ENCODE data around the gene HSD3B2.

HSD3B2 gene

DNA sequence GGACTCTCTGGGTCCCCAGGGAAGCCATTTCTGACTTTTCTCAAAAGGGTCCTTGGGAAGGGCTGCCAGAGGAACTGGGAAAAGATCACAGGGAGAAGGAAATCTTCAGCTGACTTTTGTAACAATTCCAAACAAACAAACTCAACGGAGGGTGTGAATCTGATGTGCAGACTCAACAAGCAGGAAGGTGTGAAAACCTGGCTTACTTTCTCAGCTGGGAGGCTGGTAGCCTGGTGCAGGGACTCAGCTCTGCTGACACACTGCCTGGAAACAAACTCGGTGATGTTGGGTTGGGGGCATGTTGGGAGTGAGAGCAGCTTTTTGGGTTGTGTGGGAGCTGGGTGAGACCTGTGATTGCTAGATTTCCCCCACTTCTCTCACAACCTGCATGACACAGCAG lies 10.2 kb upstream of the HSD3B2 start:
- DNase-seq, result no peak

GRCh38 chr1:119409731-119410130 lies 5.2 kb upstream of the HSD3B2 start:
- DNase-seq, result no peak

GRCh38 chr1:119410961-119411360 lies 4.0 kb upstream of the HSD3B2 start:
- DNase-seq, result no peak

DNA sequence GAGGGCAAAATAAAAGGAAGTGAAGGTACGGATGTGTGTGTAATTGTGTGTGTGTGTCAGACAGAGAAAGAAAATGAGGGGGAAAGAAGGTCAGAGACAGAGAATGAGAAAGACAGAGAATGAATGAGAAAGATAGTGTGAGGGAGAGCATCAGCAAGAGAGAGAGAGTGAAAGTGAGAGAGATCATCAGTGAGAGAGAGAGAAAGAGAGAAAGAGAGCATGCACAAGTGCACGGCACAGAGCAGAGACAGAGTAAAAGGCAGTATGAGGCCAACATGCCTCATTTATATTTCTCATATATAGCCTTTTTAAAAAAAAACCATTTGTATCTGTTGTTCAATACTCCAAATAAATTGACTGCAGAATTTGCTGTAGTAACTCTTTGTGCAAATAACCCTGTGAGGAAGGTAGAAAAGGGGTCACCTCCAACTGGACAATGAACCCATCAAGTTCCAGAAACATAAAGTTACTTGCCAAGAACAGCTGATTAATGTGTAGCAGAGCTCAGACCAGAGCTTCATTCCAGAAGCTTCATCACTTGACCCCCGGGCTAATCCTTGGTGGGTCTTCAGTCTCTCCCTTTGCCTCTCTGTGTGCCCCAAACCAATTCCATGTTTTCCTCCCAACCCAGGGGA lies 1.2 kb downstream of the HSD3B2 start:
- DNase-seq, result no peak

DNA sequence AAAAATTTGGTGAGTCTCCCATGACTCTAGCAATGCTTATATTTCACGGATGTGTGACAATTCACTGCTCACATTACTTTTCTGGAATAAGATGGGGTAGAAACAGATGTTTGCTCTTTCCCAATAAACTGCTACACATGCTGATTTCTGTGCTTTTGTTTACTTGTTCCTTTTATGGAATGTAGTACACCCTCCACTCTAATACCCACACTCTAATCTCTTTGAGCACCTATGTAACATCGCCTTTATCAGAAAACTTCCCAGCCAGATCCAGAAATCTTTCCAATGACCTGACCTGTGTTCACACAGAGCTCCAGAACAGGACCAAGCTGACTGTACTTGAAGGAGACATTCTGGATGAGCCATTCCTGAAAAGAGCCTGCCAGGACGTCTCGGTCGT lies 4.2 kb downstream of the HSD3B2 start:
- DNase-seq, result no peak

DNA sequence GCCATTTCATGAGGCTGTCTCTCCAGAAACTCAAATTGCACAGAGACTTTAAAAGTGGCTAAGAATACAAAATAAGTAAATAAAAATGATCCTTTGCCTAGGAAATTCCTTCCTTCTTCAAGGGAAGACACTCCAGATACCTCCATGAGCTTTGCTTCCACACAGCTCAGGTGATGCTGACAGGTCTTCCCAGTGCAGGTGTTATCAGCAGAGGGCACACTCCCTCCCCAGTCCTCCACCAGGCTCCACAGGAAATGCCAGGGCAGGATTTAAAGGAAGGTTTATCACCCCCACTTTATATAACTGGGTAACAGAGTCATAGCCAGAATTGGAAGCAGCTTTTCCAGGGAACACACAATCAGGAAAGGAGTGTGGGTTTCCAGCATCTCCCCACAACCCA lies 5.7 kb downstream of the HSD3B2 start:
- DNase-seq, result no peak

DNA sequence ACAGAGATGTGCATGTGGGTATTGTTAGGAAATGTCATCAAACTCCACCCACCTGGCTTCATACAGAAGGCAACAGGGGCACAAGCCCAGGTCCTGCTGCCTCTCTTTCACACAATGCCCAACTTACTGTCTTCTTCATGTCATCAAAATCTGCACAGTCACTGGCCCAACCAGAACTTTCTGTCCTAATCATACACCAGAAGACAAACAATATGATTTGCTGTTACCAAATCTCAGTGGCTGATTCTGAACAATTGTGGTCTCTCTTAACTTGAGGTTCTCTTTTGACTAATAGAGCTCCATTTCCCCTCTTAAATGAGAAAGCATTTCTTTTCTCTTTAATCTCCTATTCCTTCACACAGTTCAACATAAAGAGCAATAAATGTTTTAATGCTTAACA lies 7.7 kb downstream of the HSD3B2 start:
- DNase-seq, result no peak

- DNase-seq, result no peak
Observed at GRCh38 chr1:119428991-119429390, 14.0 kb downstream of the HSD3B2 start.

DNA sequence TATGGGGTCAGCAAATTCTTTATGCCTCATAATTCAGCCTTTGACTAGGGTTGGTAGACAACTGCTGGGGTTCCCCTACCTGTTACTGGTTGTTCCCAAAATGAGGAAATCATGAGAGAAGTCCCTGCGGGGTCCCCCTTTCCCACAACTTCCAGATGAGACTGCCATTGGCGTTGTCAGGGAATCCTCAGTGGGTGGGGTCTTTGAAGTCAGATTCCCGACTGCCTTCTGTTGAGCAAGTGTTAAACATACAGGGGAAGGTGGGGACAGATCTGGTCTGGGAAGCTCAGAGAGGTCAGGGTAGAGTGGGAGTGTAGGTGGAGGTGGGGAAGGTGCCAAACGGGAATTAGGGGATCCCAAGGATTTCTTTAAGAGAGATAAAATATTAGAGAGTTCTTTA lies 14.7 kb downstream of the HSD3B2 start:
- DNase-seq, result no peak

GRCh38 chr1:119430486-119430885 lies 15.5 kb downstream of the HSD3B2 start:
- no peak for DNase-seq

DNA sequence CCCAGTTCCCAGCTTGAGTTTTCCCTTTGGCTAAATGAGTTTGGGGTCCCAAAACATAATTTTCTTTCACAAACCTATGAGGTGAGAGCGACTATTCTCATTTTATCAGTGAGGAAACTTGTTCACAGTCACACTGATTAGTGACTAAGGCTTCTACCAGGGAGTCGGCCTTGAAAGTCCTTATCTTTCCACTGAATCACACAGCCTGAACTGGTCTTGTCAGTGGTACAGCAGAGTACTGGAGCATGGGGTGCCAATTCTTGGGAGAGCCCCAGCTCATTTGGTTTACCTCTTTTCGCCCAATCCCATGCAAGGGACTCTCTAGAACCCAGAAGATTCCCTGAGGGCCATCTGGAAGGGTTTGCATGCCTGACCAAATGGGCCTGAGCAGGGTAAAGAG lies 16.9 kb downstream of the HSD3B2 start:
- no peak for DNase-seq

GRCh38 chr1:119435052-119435451 lies 20.1 kb downstream of the HSD3B2 start:
- DNase-seq, result no peak

- DNase-seq, result no peak
Observed at GRCh38 chr1:119438761-119439160, 23.8 kb downstream of the HSD3B2 start.

DNA sequence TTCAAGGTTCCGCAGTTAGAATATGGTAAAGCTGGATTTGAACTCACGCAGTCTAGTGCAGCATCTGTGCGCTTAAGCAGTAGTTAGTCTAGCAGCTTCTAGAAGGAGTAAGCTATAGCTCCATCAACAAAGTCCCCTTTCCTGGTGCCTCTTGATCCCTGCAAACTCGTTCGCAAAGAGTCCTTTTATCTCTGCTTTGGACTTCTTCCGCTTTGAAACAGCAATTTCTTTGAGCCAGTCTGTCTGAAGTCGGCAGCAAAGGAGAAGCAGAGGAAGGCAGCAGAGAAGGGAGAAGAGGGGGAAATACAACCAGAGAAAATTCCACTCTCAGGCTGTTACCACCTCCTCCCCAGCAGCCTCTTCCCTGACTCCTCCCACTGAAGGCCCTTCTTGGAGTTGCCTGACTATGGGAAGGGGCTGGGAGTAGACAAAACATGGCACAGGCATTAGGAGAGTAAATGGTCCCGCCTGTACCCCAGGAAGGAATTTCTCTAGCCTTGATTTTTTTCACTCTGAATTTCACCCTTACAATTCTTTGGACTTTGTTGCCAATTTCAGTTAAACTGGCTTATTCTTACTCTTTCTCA lies 25.9 kb downstream of the HSD3B2 start:
- no peak for DNase-seq

DNA sequence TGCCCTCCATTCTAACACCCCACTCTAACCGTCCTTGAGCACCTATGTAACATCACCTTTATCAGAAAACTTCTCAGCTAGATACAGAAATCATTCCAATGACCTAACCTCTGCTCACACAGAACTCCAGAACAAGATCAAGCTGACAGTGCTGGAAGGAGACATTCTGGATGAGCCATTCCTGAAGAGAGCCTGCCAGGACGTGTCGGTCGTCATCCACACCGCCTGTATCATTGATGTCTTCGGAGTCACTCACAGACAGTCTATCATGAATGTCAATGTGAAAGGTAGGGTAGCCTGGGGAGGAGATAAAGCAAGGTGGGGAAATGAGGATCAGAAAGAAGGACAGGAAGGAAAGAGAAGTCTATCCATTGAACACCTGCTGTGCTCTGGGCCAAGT lies 27.8 kb downstream of the HSD3B2 start:
- DNase-seq, result no peak

GRCh38 chr1:119446321-119446720 lies 31.4 kb downstream of the HSD3B2 start:
- DNase-seq, result no peak

- no peak for DNase-seq
Observed at GRCh38 chr1:119447344-119448126, 32.6 kb downstream of the HSD3B2 start.

GRCh38 chr1:119448127-119448511 lies 33.2 kb downstream of the HSD3B2 start:
- DNase-seq, result no peak

GRCh38 chr1:119449971-119450370 lies 35.0 kb downstream of the HSD3B2 start:
- no peak for DNase-seq

GRCh38 chr1:119451158-119451557 lies 36.2 kb downstream of the HSD3B2 start:
- no peak for DNase-seq

GRCh38 chr1:119452091-119452490 lies 37.1 kb downstream of the HSD3B2 start:
- no peak for DNase-seq

- DNase-seq, result peak in 1 of 2 donors; percentile 1
Observed at GRCh38 chr1:119453021-119453420, 38.1 kb downstream of the HSD3B2 start.

DNA sequence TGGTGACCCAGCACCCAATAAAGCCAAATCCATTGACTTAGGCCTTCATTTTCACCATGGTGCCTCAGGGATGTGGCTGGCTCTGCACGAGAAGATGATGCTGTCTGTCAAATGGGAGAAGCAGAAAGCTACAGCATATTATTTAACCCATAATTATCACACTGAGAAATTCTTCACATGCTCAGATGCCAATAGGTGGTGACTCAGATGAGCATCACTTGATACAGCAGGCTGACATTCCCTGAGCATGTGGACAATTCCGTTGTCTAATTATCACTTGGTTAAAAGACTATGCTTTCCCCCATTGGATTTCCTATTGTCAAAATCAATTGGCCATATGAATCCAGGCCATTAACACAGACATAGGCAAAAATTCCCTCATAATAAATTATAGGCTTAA lies 48.0 kb downstream of the HSD3B2 start:
- DNase-seq, result no peak

DNA sequence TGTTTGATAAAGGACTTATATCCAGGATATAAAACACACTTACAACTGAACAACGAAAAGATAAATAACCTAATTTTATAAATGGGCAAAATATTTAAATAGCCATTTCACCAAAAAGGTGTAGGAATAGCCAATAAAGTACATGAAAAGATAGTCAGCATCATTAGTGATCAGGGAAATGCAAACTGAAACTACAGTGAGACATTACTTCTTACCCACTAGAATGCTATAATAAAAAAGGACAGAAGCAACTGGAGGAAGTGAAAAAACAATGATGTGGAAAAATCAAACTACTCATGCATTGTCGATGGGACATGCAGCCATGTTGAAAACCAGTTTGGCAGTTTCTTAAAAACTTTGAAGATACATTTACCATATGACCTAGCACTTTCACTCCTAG lies 48.6 kb downstream of the HSD3B2 start:
- no peak for DNase-seq
